DND-41 (cell line): ENCODE data around the gene DSCAM.

Source experiments
- EZH2 ChIP-seq: IDR thresholded peaks from 3 replicates; pipeline ENCODE4 v1.6.1; 2012; ENCODE audit warnings: borderline replicate concordance, low read depth, mild to moderate bottlenecking, moderate library complexity, low read length, inconsistent platforms; ENCODE audit not compliant: severe bottlenecking
- TF ChIP-seq, protein P1 (sequence below): IDR thresholded peaks from 2 replicates; pipeline ENCODE4 v1.5.1; 2012; ENCODE audit warnings: borderline replicate concordance, low read length, moderate library complexity, mild to moderate bottlenecking; ENCODE audit not compliant: poor library complexity, severe bottlenecking; ENCODE audit errors: extremely low read depth

DNA sequence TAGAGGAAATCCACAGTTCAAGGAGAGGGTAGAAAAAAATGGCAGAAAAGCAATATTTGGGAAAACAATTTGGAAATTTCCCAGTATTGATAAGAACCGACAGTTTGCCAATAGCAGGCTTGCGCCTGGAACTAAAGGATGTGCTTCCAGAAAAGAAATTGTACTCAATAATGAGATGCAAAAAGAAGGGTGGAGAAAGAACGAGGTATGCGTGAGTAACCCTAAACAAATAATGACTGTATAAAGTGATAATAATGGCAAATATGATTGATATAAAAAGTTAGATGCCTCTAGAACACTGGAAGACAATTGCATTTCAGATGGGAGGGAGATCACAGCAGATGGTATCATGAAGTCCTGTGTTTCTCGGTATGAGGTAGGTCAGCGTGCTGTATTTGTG, 458.9 kb downstream of the DSCAM start:
- TF ChIP-seq, protein P1, sequence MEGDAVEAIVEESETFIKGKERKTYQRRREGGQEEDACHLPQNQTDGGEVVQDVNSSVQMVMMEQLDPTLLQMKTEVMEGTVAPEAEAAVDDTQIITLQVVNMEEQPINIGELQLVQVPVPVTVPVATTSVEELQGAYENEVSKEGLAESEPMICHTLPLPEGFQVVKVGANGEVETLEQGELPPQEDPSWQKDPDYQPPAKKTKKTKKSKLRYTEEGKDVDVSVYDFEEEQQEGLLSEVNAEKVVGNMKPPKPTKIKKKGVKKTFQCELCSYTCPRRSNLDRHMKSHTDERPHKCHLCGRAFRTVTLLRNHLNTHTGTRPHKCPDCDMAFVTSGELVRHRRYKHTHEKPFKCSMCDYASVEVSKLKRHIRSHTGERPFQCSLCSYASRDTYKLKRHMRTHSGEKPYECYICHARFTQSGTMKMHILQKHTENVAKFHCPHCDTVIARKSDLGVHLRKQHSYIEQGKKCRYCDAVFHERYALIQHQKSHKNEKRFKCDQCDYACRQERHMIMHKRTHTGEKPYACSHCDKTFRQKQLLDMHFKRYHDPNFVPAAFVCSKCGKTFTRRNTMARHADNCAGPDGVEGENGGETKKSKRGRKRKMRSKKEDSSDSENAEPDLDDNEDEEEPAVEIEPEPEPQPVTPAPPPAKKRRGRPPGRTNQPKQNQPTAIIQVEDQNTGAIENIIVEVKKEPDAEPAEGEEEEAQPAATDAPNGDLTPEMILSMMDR = no peak
- no peak for TF ChIP-seq EZH2
